Measurements from ENCODE around the gene SEMA5B.

DNA sequence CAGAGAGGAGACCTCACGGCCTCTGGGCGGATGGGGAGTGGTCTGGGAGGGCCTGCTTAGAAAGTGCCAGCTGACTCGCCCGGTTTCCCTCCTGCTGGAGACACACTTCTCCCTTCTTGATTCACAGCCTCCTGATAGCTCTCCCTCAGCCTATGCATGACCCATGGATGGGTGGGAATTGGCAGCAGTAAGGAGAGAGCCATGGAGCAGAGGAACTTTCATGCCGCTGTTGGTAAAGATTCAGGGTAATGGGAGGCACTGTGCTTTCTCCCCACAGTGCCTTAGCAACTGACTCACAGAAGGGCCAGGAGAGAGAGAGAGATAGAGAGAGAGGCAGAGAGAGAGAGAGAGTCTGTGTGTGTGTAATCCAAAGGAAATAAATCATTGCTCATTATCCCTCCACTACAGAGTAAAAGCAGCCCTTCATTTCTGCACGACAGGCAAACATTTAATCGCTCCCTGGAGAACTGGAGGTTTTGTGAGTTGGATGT is 82.8 kb downstream of the SEMA5B start:
- TF ChIP-seq, protein P1, sequence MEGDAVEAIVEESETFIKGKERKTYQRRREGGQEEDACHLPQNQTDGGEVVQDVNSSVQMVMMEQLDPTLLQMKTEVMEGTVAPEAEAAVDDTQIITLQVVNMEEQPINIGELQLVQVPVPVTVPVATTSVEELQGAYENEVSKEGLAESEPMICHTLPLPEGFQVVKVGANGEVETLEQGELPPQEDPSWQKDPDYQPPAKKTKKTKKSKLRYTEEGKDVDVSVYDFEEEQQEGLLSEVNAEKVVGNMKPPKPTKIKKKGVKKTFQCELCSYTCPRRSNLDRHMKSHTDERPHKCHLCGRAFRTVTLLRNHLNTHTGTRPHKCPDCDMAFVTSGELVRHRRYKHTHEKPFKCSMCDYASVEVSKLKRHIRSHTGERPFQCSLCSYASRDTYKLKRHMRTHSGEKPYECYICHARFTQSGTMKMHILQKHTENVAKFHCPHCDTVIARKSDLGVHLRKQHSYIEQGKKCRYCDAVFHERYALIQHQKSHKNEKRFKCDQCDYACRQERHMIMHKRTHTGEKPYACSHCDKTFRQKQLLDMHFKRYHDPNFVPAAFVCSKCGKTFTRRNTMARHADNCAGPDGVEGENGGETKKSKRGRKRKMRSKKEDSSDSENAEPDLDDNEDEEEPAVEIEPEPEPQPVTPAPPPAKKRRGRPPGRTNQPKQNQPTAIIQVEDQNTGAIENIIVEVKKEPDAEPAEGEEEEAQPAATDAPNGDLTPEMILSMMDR (IDR thresholded peaks at IDR 0.05; ENCODE audit: extremely low read depth in 1 of 2, insufficient read depth in 1 of 2, low read depth in 1 of 2, low read length in 2 of 2): no peak
- TF ChIP-seq POLR2AphosphoS5 (IDR thresholded peaks at IDR 0.05; ENCODE audit: insufficient read depth, low read depth, low read length) (no peak), POLR2A (IDR thresholded peaks at IDR 0.05; ENCODE audit: low read depth, low read length) (no peak), MYC (IDR thresholded peaks at IDR 0.05; ENCODE audit: low read depth, low read length) (no peak), FOS (IDR thresholded peaks at IDR 0.05; ENCODE audit: borderline replicate concordance, insufficient read depth, low read length) (no peak), EZH2 (IDR thresholded peaks at IDR 0.05; ENCODE audit: borderline replicate concordance, low read depth, low read length, severe bottlenecking) (no peak), JUN (IDR thresholded peaks at IDR 0.05; ENCODE audit: borderline replicate concordance, insufficient read depth, insufficient read length, low read depth) (no peak), GATA2 (IDR thresholded peaks at IDR 0.05; ENCODE audit: insufficient read depth, insufficient read length, low read depth, low read length) (no peak)
- TF ChIP-seq, protein P2, sequence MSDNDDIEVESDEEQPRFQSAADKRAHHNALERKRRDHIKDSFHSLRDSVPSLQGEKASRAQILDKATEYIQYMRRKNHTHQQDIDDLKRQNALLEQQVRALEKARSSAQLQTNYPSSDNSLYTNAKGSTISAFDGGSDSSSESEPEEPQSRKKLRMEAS (IDR thresholded peaks at IDR 0.05; ENCODE audit: insufficient read depth, insufficient read length): no peak

All from endothelial cell of umbilical vein (primary cell).